T-helper 2 cell (primary cell): ENCODE results near the gene SERGEF.
A peak's percentile ranks its signal among the peaks of the same experiment; 100 is the strongest.
"Not testable (repeated sequence)": the region's sequence is repeated elsewhere in the genome, so short reads cannot be mapped to it uniquely, and the experiment has no call there.

ENCODE experiments used
- DNase-seq, 5 experiments: peaks; one replicate each; pipeline versions ENCODE4 v3.0.0 to v3.0.0-alpha.2; 2012 to 2022

Gene SERGEF

DNA sequence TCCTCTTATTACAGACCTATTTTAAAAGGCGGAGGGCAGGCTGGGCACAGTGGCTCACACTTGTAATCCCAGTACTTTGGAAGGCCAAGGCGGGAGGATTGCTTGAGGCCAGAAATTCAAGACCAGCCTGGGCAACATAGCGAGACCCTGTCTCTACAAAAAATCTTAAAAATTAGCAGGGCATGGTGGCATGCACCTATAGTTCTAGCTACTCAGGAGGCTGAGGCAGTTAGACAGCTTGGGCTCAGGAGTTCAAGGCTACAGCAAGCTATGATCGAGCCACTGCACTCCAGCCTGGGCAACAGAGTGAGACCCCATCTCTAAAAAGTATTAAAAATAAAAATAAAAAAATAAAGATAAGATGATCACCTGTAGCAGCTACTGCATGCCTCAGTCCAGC is 12.7 kb downstream of the SERGEF start:
- DNase-seq: not testable (repeated sequence)

DNA sequence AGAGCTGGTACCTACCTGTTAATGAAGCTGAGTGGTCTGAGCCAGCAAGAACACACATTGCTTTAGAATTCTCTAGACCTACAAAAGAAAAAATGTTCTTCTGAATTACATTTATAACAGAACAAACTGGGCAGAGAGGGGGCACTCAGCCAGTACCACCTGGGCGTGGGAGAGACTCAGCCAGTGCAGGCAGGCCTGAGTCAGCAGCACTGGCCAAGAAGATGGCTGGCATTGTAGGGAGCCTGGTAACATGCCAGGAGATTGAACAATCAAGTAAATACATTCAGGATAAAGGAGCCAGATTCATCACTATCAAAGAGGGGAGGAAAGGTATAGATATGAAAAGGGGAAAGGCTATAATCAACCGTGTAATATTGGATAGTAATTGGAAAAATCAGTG is 19.9 kb downstream of the SERGEF start:
- DNase-seq: no peak

DNA sequence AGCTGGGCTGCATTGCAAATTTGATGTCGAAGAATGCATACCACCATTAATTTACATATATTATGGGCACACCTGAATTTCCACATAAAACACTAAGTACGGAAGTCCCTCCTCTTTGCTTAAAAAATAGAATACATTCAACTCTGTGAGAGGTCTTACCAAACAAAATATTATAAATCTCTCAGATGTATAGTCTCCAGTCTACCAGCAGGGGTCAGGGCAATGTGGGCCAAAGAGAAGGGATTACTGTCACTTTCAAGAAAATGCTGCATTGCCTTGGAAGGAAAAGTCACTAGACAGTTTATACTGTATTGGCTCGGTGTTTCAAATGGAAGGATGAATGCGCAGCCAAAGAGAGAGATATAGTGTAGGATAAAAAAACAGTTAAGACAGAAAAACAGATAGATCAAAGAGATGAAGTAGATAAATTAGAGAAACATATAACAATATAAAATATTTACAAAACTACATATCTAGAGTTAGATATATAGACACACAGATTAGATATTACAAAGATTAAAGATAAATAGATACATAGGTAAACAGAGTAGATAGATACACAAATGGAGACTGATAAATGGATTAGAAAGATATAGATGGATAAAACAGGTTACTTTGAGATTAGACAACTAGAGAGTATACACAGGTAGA is 20.9 kb downstream of the SERGEF start:
- peak in 4 of 5 experiments; percentile 13 to 70 (median 16) for DNase-seq

DNA sequence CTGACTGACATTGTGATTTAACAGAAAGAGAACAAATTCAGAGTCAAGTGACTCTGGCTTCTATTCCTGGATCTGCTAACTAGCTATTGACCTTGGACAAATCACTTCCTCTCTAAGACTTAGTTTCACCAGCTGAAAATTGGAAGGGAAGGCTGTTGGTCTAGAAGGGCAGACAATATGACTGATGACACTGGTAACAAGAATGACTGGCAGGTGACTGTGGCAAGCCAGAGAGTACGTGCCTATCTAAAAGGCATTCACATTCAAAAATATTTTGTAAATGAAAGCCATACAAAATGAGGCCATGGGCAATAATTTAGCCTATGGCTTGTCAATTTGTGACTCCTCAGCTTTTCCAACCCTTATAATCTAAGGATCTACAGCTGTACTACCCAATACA is 23.5 kb downstream of the SERGEF start:
- no peak for DNase-seq

DNA sequence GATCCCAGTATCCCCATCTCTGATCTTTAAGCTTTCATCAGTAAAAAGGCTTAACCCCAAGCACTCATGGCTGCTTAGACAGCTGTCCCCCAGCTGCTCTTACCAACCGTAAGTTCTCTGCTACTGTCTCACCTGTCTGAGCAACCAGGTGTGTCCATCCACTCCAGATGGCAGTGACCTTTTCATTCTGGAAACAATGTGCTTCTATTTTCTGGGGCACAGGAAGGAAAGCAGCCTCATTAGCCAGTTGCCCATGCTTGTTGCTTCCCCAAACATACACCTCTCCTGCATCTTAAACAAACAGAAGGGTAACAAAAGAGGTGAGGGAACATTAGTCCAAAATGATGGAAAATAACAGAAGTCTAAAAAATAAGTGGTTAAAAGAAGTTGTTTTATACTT is 24.4 kb downstream of the SERGEF start:
- no peak for DNase-seq

DNA sequence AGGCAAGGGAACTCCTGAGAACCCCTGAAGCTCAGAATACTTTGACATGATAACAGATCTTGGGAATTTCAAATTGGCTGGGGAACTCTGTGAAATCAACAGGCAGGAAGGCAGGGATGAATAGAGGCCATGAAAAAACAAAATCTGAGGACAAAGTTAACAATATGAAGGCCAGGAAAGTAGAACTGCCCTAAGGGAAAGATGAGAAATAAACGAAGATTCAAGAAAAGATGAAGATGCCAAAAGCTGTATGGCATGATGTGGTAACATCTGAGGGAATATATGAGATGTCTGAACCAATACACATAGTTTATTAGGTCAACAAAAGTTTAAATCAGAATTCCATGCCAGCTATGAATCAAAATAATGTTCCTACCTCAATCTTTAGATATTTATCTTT is 25.0 kb downstream of the SERGEF start:
- no peak for DNase-seq

DNA sequence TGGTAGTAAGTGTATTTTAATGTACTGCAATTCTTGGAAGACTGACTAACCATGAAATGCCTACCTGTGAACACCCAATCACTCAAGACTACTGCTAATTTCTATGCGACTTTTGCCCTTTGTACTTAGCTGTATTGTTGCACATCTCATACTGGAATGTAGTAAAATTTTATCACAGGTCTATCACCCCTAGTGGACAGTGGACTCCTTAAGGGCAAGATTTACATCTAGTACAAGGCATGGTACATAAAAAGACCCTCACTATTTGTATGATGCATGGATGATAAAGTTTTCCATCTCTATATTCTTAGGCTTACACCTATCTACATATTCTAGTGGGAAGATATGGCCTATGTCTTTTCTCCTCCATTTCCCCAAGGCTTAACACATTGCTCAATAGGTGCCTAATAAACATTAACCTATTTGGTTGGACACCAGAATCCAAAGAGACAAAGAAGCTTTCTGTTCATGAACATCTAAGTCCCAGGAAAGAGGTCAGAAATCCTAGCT is 26.1 kb downstream of the SERGEF start:
- no peak for DNase-seq

DNA sequence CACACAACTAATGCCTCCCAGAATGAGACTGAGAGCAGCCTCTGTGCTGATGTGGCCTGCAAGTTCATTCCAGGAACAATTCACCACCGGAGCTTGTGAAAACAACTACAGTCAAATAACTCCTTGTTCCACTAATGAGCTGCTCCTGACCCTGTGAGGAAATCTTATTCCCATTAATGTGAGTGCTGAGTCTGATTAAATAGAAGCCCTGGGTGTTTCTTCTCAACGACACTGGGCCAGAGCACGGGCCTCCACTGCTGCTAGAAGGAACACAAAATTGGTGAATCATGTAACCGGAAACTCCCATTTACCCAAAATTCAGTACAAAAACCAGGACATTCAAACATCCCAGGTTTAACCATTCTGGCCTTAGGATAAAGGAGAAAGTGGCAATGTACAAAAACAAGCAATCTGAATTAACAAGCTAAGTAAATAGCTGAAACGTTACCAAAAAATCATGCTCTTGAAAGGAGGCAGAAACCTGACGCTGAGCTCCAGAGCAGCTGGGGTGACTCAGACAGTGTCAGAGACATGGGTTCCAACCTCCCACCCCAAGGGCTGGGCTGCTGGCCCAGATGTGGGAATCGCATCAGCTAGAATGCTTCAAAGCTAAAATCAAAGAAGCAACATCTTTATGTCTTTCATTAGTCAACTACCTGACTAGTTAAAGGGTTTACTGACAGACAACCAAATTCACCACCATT is 26.7 kb downstream of the SERGEF start:
- no peak for DNase-seq

DNA sequence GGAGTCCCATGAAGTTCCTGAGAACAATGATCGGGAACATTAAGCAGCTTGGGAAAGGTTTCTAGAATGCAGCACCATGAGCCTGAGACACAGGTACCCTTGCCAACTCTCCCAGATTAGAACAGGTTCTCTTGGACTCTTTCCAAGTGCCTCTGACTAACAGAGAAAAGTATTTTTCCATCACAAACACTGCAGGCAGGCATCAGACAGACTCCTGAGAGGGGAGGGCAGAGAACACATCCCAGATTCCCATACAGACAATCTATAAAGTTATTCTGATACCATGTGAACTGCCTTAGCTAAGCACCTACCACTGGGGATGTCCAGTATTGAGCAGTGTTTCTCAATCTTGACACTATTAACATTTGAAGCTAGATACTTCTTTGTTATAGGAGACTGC is 27.3 kb downstream of the SERGEF start:
- no peak for DNase-seq

DNA sequence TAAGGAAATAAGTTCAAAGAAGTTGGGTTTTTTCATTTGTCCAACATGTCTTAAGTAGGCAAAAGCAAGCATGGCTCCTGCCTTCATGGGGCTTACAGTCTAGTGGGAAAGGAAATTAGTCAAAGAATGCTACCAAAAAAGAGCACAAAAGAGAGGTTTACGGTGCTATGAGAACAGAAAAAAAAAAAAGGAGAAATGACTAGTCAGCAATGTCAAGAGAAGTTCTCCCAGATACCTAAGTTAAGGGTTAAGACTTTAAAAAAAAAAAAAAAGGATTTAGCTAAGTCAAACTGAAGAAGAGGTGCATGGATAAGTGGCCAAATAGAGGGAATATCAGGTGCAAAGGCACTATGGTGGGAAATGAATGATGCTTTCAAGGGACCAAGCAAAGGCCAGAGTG is 29.3 kb downstream of the SERGEF start:
- DNase-seq: no peak

DNA sequence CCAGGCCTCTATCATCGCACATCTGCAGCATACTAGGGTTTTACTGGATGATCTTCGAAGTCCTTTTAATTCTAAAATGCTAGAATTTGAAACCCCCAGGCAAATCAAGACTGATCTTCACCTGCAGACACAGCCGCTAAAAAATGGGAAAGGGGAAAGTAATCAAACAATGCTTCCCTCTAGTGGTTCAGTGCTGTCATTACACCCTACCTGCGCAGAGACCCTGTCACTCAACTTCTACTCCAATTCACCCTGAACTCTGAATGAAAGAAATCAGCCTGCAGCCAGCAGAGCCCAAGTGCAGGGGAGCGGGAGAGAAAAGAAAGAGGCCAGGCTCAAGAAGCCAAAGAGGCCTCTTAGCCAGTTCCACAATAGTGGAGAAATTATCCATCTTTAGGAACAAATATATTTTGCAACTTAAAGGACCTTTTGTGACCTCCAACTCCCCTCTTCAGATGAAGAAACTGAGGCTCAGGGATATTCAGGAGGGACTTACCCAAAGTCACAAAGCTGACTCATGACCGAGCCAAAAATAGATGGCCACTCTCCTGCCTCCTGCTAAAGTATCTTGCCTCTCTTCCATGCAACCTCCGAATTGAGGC is 33.0 kb downstream of the SERGEF start:
- DNase-seq: peak in 1 of 5 experiments; percentile 33

DNA sequence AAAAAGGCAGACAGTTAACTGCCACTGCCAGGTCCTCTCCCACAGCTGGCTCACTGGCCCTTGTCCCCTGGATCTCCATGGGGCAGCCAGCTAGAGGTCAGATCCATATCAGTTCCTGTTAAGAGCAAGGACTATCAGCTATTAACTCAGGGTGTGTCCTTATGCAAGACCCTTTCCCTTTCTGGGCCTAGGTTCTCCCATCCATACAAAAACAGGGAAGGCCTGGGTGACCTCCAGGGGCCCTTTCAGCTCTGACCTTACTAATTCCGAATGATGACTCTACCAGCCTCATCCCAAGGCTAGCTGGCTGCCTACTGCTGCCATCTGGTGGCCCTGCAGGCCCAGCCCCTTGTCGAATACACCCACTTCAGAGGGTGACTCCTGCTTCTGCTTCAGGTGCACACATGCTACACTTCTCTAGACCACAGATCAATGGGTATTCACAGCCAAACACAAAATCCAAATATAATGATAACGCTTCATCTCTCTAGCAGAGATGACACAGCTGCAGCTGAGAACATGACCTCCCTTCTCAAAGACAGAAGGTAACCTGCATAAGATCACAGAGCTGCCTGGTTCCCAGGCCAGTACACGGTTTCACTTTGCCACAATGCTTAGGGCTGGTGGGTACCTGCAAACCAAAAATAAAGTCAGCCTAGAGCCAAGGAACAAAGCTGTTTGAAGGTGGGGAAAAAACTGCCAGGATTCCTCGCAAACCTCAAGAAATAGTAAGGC is 34.1 kb downstream of the SERGEF start:
- DNase-seq: peak in 1 of 5 experiments; percentile 31

DNA sequence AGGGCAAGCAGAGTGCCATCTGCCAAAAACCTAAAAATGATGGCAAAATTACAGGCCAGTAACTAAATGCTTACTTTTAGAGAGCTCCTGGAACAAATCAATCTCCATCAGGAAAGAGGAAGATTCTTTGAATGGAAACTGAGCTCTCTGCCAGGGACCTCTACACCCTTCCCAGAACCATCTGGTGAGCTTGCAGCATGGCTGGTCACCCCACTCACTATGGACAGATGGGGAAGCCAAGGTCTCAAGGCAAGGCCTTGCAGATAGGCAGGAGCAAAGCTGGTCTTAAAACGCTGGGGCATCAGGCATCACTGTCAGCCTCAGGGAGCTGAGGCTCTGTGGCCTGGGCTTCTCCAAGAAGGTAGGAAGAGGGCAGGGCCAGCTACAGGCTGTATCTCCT is 36.2 kb downstream of the SERGEF start:
- no peak for DNase-seq

DNA sequence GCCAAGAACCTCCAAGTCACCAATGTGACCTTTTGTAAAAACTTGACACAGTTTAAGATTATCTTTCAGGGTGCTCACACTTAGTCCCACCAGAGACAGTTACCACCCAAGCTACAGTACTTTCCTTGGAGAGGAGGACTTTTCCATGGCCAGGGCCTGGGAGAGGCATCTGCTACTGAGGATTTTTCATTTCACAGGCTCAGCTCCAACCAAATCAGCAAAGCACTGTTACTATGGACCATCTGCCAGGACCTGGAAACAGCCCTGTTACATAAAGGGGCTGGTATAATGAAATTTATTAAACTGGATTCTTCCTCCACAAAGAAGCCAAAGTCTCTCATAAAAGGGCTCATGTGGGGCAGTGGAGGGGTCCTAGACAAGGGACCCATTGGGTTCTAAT is 38.6 kb downstream of the SERGEF start:
- DNase-seq: no peak

DNA sequence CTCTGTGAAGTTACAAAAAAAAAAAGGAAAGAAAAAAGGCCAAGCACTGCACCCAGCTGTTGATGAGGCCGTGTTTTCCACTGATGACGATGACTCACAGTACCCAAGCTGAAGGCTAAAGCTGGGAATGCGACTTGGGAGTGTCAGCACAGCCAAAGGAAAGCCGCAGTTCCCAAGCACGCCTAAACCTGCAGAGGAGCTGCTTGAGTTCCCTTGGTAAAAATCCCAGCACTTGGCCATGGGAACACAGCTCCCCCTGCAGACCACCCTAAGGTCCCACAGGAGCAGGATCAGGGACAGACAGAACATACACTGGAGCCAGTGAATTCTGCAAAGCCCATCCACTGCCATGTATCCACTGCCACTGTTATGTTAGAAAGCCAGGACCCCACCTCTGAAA is 39.9 kb downstream of the SERGEF start:
- no peak for DNase-seq

DNA sequence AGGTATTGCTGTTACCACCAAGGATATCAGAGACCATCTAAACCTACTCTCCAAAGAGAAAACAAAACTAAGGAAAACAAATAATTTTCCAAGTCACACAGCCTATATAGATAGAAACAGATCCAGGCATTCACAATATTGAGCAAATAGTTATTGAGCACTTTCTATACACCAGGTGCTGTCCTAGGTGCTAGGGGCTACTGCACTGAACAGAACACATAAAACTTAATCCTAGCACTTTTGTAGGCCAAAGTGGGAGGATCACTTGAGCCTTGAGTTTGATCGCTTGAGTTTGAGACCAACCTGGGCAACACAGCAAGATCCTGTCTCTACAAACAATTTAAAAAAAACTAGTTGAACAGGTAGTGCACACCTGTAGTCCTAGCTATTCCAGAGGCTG is 44.6 kb downstream of the SERGEF start:
- no peak for DNase-seq

DNA sequence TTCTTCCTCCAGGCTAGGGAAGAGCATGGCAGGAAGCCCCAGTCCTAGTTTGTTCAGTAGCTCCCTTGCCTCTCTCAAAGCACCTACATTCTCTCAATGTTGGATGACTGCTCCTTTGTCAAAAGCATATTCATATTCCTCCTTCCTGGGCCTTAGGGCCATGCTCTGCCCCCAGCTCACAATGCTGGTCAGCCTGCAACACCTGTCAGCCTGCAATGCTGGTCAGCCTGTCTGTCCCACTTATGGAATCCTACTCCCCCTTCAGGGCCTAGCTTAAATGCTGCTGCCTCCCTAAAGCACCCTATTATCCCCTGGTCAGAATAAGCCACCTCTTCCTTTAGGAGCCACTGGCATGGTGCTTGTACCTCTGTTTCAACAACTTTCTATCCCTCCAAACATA is 45.2 kb downstream of the SERGEF start:
- DNase-seq: no peak

DNA sequence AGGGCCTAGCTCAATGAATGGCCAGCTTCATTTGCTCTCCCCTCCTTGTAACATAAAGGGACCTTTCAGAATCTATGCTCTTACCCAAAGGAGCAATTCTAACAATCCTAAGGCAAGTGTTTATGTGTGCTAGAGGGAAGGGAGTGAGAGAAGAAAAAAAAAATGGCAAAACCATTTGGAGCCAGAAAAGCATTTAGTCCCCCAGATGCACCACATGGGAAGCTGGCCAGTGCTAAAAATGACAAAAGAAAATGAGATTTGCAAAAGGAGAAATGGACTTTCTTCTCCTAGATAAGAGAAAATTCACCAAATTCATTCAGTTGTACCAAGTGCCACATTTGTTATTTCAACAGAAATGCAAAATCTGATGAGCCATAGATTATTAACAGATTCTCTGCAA is 52.8 kb downstream of the SERGEF start:
- DNase-seq: no peak

DNA sequence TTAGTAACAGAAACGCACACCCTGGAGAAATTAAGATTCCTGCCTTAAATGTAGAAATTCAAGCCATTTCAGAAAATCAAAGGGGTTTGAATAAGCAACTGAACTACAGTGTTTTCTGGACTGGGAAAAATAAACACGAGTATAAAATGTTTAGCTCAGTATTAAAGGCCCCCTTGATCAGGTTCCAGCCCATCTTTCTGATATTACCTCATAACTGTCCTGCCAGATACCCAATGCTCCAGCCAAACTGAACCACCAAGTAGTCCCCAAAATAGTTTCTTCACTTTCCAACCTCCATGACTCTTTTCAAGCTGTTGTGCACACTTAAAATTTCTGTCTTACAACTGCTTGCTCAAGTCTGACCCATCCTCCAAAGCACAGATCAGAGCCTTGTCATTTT is 54.4 kb downstream of the SERGEF start:
- DNase-seq: no peak

DNA sequence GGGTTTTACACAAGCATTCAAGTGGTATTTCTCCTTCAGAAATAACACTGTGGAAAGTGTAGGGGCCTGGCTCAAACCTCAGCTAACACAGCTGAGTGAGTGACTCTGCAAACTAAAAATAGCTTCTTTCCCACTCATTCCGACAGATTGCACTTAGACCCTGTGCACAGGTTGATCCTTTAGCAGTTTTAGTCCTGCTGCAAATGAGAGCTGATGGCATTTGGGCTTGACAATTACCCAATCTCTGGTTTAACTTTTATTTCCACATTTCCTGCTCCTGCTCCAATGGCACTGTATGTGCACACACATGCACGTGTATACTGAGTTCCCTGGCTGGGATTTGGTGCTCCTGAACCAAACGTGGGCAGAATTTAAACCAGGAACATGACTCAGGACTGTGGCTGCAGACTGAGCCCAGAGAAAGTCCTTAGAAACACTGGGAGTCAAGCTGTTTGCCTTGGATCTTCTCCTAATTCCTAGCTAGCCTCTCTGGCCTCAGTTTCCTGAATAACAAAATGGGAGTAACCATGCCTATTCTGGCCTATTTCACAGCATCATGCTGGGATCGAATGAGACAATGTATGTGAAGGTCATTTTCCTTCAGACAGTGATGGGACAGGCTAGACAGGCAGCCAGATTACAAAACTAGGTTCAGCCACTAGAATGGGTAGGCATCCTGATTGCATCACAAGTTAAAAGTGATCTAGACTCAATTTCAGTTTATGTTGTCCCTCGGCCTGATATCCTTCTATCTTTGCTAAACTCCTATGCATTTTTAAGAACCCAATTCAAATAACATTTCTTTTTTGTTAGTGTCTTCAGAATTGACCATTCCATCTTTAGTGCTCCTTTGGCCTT is 58.2 kb downstream of the SERGEF start:
- no peak for DNase-seq

DNA sequence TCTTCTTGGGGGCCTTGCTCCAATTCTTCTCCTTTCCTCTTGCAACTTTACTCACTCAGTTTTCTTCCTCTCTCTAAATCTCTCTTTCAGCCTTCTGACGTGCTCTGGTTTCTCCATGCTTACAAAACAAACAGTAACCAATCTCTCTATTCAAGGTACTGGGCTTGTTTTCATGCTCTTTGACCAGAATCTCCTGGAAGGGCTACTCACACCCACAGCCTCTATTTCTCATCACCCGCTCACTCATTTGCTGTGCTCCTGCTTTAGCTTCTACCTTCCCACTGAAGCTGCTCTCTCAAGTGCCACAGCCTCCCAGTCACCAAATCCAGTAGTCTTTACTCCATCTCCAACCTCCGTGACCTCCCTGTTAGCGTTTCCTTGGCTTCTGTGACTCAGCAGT is 60.4 kb downstream of the SERGEF start:
- DNase-seq: no peak

DNA sequence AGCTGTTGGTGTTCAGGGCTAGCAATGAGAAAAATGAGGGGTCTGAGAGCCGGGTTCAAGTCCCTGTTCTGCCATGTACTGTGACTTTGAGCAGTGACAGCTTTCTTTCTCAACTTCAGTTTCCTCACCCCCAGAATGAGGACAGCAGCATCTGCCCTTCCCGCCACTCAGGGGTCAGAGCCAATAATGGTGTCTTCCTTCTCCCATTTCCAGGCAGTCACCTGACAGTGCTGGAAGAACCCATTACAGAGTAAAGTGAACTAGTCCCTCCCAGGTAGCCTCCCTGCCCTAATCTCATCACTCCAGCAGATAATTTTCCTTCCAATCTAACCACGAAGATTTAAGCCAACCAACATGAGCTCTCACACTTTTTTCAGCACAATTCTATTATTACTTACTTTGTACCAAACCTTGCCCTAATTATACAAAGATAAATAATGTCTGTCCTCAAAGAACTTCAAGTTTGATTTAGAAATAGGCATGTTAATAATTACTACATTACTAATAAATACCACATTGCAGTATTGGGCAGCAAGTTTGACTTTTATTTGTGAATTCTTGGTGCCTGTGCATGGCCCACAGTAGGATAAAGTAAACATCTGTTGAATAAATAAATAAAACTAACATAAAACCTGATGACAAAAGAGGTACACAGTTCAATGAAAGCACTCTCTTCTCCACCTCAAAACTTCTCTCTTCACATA is 61.0 kb downstream of the SERGEF start:
- no peak for DNase-seq
